ENCODE results near the gene HPSE. TPM values are rescaled to one million over a fixed set of nuclear protein-coding genes. Genes with fewer than 3 reads are reported as not detected.
"Not testable (repeated sequence)": the region's sequence is repeated elsewhere in the genome, so short reads cannot be mapped to it uniquely, and the experiment has no call there.

Gene HPSE
- polyA plus RNA-seq, 4 donors, result 0.70 to 1.7 (median 1.00) TPM

DNA sequence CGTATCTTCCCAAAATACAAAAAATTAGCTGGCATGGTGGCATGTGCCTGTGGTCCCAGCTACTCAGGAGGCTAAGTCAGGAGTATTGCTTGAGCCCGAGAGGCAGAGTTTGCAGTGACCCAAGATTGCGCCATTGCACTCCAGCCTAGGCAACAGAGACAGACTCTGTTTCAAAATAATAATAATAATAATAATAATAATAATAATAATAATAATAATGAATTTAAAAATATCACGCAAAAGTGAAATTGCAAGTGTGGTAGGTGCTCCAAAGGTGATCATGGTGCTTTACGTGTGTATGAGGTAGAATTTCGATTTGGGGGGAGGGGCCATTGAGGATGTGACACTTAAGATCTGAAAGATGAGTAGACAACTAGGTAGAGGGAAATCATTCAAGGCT, 4.9 kb upstream of the HPSE start:
- DNase-seq (ENCODE audit: low read depth in 4 of 4, low spot score in 2 of 4), result no peak

DNA sequence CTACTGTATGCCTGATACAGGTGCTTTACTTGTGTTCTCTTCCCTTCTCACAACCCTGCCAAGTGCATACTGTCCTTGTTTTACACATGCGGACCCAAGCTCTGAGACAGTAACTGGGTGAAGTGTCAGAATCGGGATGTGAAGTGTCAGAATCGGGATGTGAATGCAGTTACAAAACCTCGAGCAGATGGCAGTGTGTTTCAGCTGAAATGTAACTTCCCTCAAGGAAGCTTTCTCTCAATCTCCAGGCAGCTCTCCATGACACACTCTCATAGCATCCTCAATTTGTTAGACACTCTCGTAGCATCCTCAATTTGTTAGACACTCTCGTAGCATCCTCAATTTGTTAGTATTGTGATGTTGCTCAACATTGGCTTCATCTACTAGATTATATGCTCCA, 1.1 kb upstream of the HPSE start:
- no peak for DNase-seq (ENCODE audit: low read depth in 4 of 4, low spot score in 2 of 4)

DNA sequence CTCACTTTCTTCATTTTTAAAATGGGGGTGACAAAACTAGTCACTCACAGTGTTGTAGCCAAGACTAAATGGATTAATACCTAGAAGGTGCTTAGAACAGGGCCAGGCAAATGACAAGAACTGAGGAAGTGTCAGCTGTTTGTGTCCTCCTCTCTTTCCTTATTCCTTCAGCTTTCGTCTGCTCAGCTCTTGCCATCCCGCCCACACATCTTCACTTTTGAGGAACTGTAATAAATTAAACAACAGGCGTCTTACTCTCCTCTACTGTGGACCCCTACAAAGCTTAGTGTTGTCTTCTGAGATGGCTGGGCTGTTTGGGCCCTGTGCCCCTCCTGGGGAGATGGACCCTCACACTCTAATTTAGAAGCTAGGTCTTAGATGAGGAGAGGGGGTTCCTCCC, 2.7 kb downstream of the HPSE start:
- no peak for DNase-seq (ENCODE audit: low read depth in 4 of 4, low spot score in 2 of 4)

DNA sequence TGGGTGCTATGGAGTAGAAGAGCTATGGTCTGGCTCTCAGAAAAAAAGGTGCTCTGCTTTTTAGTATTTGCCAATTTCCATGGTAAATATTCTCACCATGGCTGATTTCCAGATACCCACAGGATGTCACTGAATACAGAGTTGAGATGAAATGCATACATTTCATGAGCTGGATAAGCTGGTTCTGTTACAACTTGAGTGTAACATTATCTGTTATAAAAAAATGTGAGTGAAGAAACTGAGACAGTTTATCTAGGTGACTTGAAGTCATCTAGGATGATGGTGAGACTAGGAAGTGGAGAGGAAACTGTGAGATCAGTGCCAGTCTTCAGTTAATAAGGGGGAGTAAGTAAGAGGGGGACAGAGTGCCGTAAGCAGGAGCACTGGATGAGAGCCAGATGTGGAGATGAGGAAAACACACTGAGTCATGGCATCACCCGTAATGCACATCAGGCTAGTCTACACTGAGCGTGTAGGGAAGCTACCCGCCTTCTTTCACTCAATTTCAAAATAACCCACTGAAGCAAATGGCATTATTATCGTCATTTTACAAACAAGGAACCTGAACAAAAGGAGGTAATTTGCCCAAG, 5.0 kb downstream of the HPSE start:
- no peak for DNase-seq (ENCODE audit: low read depth in 4 of 4, low spot score in 2 of 4)

DNA sequence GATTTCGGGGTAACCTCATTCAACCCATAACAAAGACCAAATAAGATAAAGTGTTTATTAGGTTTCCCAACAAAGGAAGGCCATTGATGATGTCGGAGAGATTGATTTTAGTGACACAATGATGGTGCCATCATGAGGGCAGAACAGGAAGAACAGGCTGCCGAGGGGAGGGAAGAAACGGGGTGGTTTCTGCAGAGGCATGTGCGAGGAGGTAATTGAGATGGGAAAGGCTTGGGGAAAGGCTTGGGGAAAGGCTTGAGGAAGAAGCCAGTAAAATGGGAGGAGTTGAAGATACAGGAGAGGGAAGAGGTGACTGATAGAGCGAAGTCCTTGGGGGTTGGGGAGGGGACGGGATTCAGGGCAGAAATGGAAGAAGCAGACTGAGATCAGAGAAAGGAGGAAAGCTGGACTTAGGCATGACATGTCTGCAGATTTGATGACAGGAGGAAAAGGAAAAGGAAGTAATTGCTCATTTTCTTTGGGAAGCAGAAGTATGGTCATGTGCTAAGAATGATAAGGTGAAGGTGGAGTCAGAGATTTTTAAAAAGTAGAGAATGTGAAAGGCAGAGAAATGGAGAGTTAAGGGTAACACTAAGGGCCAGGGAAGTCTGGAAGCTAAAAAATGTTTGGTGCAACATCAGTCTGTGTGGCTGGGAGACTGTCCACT, 6.0 kb downstream of the HPSE start:
- no peak for DNase-seq (ENCODE audit: low read depth in 4 of 4, low spot score in 2 of 4)

DNA sequence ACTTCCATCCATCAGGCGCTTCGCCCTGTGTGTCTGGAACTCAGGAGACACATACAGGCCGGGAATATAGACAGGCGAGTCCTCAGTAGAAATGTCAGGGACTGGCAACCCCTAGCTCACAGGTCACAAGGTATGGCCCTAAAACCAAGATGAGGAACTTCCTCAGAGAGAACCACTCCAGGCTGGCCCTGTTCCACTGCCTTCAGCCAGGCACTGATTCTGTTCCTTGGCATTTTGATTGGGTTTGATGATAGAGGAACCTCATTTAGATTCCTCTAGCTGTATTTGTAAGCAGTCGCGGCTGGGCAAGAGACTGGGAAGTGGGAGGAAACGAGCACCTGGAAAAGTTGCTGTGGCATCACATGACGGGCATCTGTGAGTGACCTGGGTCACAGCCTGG, 8.1 kb downstream of the HPSE start:
- DNase-seq (ENCODE audit: low read depth in 4 of 4, low spot score in 2 of 4), result no peak

DNA sequence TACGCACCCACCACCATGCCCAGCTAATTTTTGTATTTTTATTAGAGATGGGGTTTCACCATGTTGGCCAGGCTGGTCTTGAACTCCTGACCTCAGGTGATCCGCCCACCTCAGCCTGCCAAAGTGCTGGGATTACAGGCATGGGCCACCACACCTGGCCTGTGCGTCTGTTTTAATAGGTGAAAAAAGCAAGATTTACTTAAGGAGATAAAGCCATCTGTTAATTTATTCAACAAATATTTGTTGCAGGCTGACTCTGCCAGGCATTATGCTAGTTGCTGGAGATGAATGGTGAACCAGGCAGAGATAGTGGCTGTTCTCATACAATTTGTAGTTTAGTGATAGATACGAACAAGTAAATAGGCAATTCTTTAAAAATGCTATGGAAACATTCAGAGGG, 9.3 kb downstream of the HPSE start:
- DNase-seq (ENCODE audit: low read depth in 4 of 4, low spot score in 2 of 4), result not testable (repeated sequence)

DNA sequence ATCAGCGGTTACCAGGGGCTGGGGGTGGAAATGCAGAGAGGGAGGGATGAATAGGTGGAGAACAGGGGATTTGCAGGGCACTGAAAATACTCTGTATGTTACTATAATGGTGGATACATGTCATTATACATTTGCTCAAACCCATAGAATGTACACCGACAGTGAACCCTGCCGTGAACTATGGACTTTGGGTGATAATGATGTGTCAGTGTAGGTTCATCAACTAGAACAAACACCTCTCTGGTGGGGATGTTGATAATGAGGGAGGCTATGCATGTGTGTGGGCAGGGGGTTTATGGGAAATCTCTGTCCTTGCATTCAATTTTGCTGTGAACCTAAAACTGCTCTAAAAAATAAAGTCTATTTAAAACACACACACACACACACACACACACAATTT, 11.5 kb downstream of the HPSE start:
- DNase-seq (ENCODE audit: low read depth in 4 of 4, low spot score in 2 of 4), result no peak

DNA sequence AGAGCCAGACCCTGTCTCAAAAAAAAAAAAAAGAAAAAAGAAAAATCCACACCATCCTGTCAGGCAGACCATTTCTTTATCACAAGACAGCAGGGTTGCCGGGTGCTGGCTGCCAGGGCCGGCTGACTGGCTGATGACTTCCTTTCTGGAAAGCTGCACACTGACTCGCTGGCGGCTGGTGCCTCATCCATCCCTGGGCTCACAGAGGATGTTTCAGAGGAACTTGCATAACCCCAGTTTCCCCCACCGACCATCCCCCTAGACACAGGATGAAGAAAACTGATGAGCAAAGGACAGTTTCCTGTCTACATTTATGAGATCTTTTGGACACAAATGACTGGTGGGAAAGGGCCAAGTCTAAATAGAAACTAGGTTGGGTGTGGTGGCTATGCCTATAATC, 14.1 kb downstream of the HPSE start:
- no peak for DNase-seq (ENCODE audit: low read depth in 4 of 4, low spot score in 2 of 4)

DNA sequence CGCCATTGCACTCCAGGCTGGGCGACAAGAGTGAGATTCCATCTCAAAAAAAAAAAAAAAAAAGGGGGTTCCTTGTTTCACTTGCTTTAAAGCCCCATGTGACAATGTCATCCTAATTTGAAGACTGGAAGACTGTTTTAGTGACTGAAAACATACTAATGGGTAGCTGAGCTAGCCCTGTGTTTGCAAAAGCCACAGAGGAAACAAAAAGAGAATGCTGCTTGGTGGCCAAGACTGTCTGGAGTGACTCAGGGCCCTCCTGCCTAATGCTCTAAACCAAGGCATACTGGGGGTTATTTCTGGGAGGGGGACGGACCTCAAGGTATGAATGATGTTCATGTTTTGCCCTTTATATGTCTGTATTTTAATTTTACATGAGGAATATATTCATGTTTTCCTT, 16.0 kb downstream of the HPSE start:
- no peak for DNase-seq (ENCODE audit: low read depth in 4 of 4, low spot score in 2 of 4)

DNA sequence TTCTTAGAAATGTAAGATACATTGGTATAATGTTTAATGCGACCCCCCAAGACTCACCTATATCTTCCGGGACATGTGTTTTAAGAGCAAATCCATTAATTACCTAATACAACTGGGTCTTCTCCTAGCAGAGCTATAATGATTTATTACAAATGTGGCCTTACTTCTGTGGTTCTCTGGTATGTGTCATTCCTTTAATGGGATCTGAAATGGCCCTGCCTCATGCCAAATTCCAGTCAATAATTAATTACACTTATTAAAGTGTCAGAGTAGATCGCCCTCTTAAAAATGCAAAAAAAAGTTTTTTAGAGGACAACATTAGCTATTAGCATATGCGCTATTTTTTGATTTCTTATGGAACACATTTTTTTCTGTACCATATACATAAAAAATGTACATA, 17.0 kb downstream of the HPSE start:
- no peak for DNase-seq (ENCODE audit: low read depth in 4 of 4, low spot score in 2 of 4)

DNA sequence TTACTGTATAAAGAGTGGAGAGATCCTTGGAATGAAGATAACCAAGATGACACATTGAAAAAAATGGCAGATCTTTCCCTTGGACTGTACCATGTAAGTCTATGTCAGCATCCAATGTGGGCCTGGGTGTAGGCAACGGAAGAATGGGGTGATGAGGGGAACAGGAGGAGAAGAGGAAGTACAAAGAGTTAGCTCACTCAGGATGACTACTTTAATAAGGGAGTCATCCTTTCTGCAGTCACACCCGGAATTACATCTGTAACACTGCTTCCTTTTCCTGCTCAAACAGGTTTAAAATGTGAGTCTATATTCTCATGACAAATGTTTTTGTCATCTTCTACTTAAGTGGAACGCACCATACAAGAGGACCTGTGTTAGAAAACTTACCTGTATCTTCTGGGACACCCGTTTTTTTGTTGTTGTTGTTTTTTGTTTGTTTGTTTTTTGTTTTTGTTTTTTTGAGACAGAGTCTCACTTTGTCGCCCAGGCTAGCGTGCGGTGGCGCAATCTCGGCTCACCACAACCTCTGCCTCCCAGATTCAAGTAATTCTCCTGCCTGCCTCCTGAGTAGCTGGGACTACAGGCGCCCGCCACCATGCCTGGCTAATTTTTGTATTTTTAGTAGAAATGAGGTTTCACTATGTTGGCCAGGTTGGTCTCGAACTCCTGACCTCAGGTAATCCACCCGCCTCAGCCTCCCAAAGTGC, 18.0 kb downstream of the HPSE start:
- no peak for DNase-seq (ENCODE audit: low read depth in 4 of 4, low spot score in 2 of 4)

DNA sequence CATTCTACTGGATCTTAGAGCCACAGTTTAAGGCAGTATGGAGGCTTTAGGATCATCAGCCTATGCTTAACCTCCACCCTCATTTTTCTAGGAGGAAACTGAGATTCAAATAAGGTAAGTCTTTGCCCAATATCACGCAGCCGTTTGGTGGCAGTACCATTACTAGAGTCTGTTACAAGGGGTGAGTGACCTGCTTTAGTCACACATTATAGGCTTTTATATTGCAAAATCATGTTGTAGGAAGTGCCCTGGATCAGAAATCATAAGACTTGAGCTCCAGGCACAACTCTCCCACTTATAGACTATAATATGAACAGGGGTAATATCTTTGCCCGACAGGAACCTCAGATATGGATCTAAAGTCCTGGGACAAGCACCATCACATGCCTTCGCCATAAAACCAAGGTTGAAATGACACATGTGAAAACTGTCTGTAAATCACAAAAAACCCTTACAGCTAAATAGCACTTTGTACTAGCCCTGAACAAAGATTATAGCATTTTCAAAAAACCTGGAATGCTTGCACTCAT, 19.2 kb downstream of the HPSE start:
- DNase-seq (ENCODE audit: low read depth in 4 of 4, low spot score in 2 of 4), result no peak

DNA sequence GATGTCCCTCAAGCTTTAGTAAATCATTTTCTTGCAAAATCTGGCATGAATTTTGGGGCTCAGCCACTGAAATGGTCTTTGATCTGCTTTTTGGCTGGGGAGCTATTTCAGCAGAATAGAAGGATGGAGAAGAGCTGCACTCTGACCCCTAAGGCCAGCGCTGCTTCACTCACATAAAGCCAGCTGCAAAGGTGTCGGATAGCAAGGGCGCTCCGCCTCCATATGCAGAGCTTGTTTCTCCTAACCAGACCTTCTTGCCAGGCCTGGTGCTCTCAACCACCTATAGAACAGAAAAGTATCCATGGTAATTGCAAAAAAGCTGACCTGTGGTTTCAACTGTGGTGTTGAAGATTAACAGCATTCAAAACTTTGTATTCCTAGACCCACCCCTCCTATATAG, 26.0 kb downstream of the HPSE start:
- DNase-seq (ENCODE audit: low read depth in 4 of 4, low spot score in 2 of 4), result no peak

DNA sequence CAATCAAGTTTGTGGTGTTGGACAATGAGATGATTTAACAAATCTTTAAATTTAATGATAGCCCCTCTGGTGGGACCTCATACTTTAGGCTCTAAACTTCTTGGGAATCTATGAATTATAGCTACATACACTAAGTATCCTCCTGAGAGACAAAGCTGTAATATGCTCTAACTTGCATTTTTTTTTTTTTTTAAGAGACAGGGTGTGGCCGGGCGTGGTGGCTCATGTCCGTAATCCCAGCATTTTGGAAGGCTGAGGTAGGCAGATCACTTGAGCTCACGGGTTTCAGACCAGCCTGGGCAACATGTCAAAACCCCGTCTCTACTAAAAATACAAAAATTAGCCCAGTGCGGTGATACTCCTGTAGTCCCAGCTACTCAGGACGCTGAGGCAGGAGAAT, 26.7 kb downstream of the HPSE start:
- no peak for DNase-seq (ENCODE audit: low read depth in 4 of 4, low spot score in 2 of 4)

DNA sequence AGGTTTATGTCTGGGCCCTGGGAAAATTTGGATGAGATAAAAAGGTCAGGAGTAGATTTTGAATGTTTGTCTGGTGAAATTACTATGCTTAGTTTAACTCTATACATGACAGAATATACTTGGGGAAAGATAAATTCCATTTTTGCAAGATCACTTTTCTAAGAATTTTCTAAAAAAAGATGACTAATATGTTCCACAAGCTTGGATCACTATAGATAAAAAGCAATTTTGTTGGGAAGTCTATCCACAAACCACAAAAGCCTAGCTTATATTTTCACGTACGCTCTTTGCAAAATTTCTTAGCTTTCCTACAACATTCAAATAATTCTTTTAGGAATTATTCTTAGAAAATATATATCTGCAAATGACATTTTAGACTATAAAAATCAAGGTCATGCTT, 29.5 kb downstream of the HPSE start:
- DNase-seq (ENCODE audit: low read depth in 4 of 4, low spot score in 2 of 4), result no peak

DNA sequence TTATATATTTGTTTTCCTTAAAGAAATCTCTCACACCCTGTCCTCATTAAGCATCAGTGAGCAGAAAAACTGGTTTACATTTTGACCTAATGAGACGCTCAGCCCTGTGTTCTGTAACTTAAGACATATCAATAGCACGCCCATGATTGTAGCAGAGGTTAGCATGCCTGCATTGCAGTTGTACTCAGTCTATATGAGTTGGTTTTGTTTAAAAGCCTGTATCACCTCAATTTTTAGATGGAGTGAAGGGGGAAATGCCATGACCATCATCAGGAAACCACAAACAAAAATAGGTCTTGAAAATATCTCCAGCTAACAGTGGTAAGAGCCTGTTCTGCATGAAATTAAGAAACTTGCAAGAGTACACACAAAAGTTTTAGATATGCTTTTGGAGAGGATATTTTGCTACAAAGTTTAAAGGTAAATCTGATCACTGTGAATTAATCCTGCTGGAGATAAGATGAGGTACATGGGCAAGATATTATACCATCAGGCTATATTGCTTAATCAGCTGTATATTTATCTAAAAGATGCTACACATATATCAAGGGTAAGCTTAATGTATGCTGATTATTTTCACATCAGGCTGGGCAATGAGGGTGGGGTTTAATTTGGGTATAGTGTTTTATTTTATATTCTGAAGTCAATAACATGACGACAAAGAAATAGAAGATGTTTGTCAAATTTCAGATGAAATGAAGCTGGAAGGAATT, 36.9 kb downstream of the HPSE start:
- no peak for DNase-seq (ENCODE audit: low read depth in 4 of 4, low spot score in 2 of 4)

DNA sequence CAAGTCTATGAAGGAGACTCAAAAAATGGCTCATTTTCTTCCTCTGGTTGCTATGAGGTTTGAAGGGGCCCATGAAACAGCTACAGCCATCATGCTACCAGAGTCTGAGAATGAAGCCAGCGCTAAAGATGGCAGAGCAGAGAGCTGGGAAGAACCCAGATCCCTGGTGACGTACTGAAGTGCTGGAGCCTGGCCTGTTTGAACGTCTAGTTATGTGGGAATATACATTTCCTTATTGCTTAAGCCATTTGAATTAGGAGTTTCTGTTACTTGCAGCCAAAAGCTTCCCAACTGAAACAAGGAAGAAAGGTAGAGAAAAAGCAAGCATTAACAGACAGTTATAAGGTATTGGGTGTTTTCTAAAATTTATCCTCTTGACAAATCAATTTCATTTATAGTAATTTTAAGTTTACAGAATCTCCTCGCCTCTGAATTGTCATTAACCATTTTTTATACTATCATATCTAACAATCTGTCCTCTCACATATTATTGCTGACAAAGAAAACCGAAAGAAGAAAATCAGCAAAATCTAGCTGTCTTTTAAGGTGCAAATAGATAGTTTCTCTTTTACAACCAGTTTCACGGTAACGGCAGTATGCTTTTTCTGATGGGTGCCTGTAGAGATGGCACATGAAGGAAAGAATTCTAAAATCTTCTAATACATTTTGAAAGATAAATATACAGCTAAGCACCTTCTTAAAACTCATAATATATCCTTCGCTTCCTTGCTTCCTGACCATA, 41.2 kb downstream of the HPSE start:
- DNase-seq (ENCODE audit: low read depth in 4 of 4, low spot score in 2 of 4), result no peak

DNA sequence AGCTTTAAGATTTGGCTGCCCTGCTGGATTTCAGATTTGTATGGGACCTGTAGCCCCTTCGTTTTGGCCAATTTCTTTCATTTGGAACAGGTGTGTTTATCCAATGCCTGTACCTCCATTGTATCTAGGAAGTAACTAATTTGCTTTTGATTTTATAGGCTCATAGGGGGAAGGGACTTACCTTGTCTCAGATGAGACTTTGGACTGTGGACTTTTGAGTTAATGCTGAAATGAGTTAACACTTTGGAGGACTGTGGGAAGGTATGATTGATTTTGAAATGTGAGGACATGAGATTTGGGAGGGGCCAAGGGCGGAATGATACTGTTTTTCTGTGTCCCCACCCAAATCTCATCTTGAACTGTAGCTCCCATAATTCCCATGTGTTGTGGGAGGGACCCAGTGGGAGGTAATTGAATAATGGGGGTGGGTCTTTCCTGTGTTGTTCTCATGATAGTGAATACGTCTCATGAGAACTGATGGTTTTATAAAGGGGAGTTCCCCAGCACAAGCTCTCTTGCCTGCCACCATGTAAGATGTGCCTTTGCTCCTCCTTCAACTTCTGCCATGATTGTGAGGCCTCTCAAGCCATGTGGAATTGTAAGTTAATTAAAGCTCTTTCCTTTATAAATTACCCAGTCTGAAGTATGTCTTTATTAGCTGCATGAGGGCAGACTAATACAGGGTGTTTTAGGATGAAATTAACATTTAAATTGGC, 44.4 kb downstream of the HPSE start:
- not testable (repeated sequence) for DNase-seq (ENCODE audit: low read depth in 4 of 4, low spot score in 2 of 4)

DNA sequence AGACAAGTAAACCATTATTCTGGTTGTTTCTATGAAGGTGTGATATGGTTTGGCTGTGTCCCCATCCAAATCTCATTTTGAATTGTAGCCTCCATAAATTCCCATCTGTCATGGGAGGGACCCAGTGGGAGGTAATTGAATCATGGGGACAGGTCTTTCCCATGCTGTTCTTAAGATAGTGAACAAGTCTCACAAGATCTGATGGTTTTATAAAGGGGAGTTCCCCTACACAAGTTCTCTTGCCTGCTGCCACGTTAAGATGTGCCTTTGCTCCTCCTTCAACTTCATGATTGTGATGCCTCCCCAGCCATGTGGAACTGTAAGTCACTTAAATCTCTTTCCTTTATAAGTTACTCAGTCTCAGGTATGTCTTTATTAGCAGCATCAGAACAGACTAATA, 46.3 kb downstream of the HPSE start:
- not testable (repeated sequence) for DNase-seq (ENCODE audit: low read depth in 4 of 4, low spot score in 2 of 4)
